Stimulated activated CD4-positive, alpha-beta T cell treated with anti-CD3 and anti-CD28 coated beads, Interleukin-2, amount 100 ng/mL, for 24 hours (primary cell): ENCODE data around the gene SPATA21.
A peak's percentile ranks its signal among the peaks of the same experiment; 100 is the strongest.
"Not testable (repeated sequence)": the region's sequence is repeated elsewhere in the genome, so short reads cannot be mapped to it uniquely, and the experiment has no call there.

Source experiments
- DNase-seq, 2 donors: peaks; one replicate each; pipeline ENCODE4 v3.0.0-alpha.2; 2020

SPATA21 gene

GRCh38 chr1:16436946-16437474 is at the start of gene SPATA21:
Gene SPATA21 (minus strand): TSS chr1:16437424. CDS start chr1:16431371, 6,053 bp downstream.
- DNase-seq, result peak in 1 of 2 donors; percentile 17

- not testable (repeated sequence) for DNase-seq
Measured at GRCh38 chr1:16487011-16487410, 49.8 kb upstream of the SPATA21 start.

- DNase-seq, result not testable (repeated sequence)
Measured at GRCh38 chr1:16486316-16486715, 49.1 kb upstream of the SPATA21 start.

- DNase-seq, result no peak
Measured at GRCh38 chr1:16484931-16485330, 47.7 kb upstream of the SPATA21 start.

- DNase-seq, result no peak
Measured at GRCh38 chr1:16484501-16484835, 47.2 kb upstream of the SPATA21 start.

- not testable (repeated sequence) for DNase-seq
Measured at GRCh38 chr1:16483639-16484500, 46.6 kb upstream of the SPATA21 start.

- not testable (repeated sequence) for DNase-seq
Measured at GRCh38 chr1:16483146-16483545, 45.9 kb upstream of the SPATA21 start.

- no peak for DNase-seq
Measured at GRCh38 chr1:16478091-16478490, 40.9 kb upstream of the SPATA21 start.

- not testable (repeated sequence) for DNase-seq
Measured at GRCh38 chr1:16475771-16476770, 38.8 kb upstream of the SPATA21 start.

GRCh38 chr1:16474891-16475290 is 37.7 kb upstream of the SPATA21 start:
- not testable (repeated sequence) for DNase-seq

GRCh38 chr1:16474166-16474800 is 37.1 kb upstream of the SPATA21 start:
- DNase-seq, result no peak

GRCh38 chr1:16468558-16468957 is 31.3 kb upstream of the SPATA21 start:
- DNase-seq, result no peak

- no peak for DNase-seq
Measured at GRCh38 chr1:16464917-16465625, 27.8 kb upstream of the SPATA21 start.

- no peak for DNase-seq
Measured at GRCh38 chr1:16462773-16463330, 25.6 kb upstream of the SPATA21 start.

GRCh38 chr1:16461681-16462080 is 24.5 kb upstream of the SPATA21 start:
- DNase-seq, result no peak

- DNase-seq, result no peak
Measured at GRCh38 chr1:16459352-16459925, 22.2 kb upstream of the SPATA21 start.

GRCh38 chr1:16458831-16459230 is 21.6 kb upstream of the SPATA21 start:
- DNase-seq, result no peak

GRCh38 chr1:16456151-16456550 is 18.9 kb upstream of the SPATA21 start:
- not testable (repeated sequence) for DNase-seq

- DNase-seq, result not testable (repeated sequence)
Measured at GRCh38 chr1:16454909-16455308, 17.7 kb upstream of the SPATA21 start.

GRCh38 chr1:16451841-16452528 is 14.8 kb upstream of the SPATA21 start:
- no peak for DNase-seq
